OCI-LY1 (cell line): ENCODE measurements around the gene RAD23A.

ENCODE experiments used
- H2AFZ ChIP-seq: fragments of 200-600 bp; sonication (generic), shearing (Covaris generic); 2 replicates; pipeline ENCODE4 v1.6.0; 2014; ENCODE audit warnings: antibody characterized with exemption, mild to moderate bottlenecking, low read length
- H3F3A ChIP-seq: fragments of 200-600 bp; sonication (generic), shearing (Covaris generic); 2 replicates; pipeline ENCODE4 v1.6.0; 2014; ENCODE audit warnings: mild to moderate bottlenecking, antibody characterized with exemption, low read length, moderate library complexity; ENCODE audit not compliant: insufficient read depth
- H3K27ac ChIP-seq: fragments of 200-600 bp; sonication (generic); 2 replicates; pipeline ENCODE4 v1.5.1; 2014; ENCODE audit warnings: low read length, mixed run types, mild to moderate bottlenecking, low read depth; ENCODE audit not compliant: poor library complexity, severe bottlenecking
- H3K27me3 ChIP-seq: fragments of 200-600 bp; sonication (generic); 2 replicates; pipeline ENCODE4 v1.6.0; 2014; ENCODE audit warnings: antibody characterized with exemption, mild to moderate bottlenecking, low read length, moderate library complexity; ENCODE audit not compliant: insufficient read depth
- H3K36me3 ChIP-seq: fragments of 200-600 bp; sonication (generic); 2 replicates; pipeline ENCODE4 v1.6.1; 2014; ENCODE audit warnings: mild to moderate bottlenecking, antibody characterized with exemption, low read length, moderate library complexity, mixed read lengths; ENCODE audit not compliant: insufficient read depth
- H3K4me1 ChIP-seq: fragments of 200-600 bp; sonication (generic); 2 replicates; pipeline ENCODE4 v1.5.1; 2014; ENCODE audit warnings: mild to moderate bottlenecking, low read length, moderate library complexity; ENCODE audit not compliant: insufficient read depth, severe bottlenecking
- H3K4me2 ChIP-seq: fragments of 200-600 bp; sonication (generic), shearing (Covaris generic); 2 replicates; pipeline ENCODE4 v1.6.1; 2014; ENCODE audit warnings: low read length
- H3K4me3 ChIP-seq: fragments of 200-600 bp; sonication (generic); 2 replicates; pipeline ENCODE4 v1.5.1; 2014; ENCODE audit warnings: low read length, low read depth, mild to moderate bottlenecking, mixed read lengths; ENCODE audit not compliant: poor library complexity, severe bottlenecking
- H3K79me2 ChIP-seq: fragments of 200-600 bp; shearing (Covaris generic); 2 replicates; pipeline ENCODE4 v1.6.1; 2016; ENCODE audit warnings: mixed run types, low read length, mixed read lengths; ENCODE audit not compliant: insufficient read depth
- H3K9ac ChIP-seq: fragments of 200-600 bp; sonication (generic), shearing (Covaris generic); 2 replicates; pipeline ENCODE4 v1.6.1; 2014; ENCODE audit warnings: mild to moderate bottlenecking, low read length, mixed read lengths
- H3K9me2 ChIP-seq: fragments of 200-600 bp; sonication (generic), shearing (Covaris generic); 2 replicates; pipeline ENCODE4 v1.6.1; 2014; ENCODE audit warnings: low read depth, mild to moderate bottlenecking, low read length, mixed read lengths
- H3K9me3 ChIP-seq: fragments of 200-600 bp; shearing (Covaris generic); 2 replicates; pipeline ENCODE4 v1.6.1; 2014; ENCODE audit warnings: low read length, mixed read lengths
- H4K20me1 ChIP-seq: fragments of 200-600 bp; sonication (generic), shearing (Covaris generic); 2 replicates; pipeline ENCODE4 v1.6.0; 2016; ENCODE audit warnings: mild to moderate bottlenecking, low read length; ENCODE audit not compliant: insufficient read depth
- CTCF ChIP-seq: fragments of 200-600 bp; sonication (generic), shearing (Covaris generic); IDR thresholded peaks from 2 replicates; pipeline ENCODE4 v1.5.1; 2017; ENCODE audit warnings: mild to moderate bottlenecking, antibody characterized with exemption, low read length, moderate library complexity, mixed read lengths
- EZH2 ChIP-seq: fragments of 200-600 bp; sonication (generic), shearing (Covaris generic); IDR thresholded peaks from 2 replicates; pipeline ENCODE4 v1.8.0; 2017; ENCODE audit warnings: borderline replicate concordance, mixed run types, mild to moderate bottlenecking, antibody characterized with exemption, low read length, moderate library complexity, mixed read lengths

RAD23A gene

GRCh38 chr19:13001502-13002165 lies 56.0 kb downstream of the RAD23A start:
- no peaks in the 10 kb centered on the region for H4K20me1 ChIP-seq
- no peaks in the 10 kb centered on the region for H3K79me2 ChIP-seq
- H2AFZ ChIP-seq = no peak overlapping the region
- no peak overlapping the region for H3K27ac ChIP-seq
- H3K36me3 ChIP-seq = no peaks in the 10 kb centered on the region
- no peaks in the 10 kb centered on the region for H3K9me3 ChIP-seq
- H3F3A ChIP-seq = no peaks in the 10 kb centered on the region
- no peaks in the 10 kb centered on the region for H3K9me2 ChIP-seq
- no peak for TF ChIP-seq EZH2
- no peak for TF ChIP-seq CTCF
- no peaks in the 10 kb centered on the region for H3K4me1 ChIP-seq
- H3K4me2 ChIP-seq = no peak overlapping the region
- no peak overlapping the region for H3K9ac ChIP-seq
- peaks cover 3% of the 10 kb centered on the region; the same call in 1 of the 2 replicates for H3K27me3 ChIP-seq
- H3K4me3 ChIP-seq = no peak overlapping the region

GRCh38 chr19:13002166-13002898 lies 56.7 kb downstream of the RAD23A start:
- no peaks in the 10 kb centered on the region for H3F3A ChIP-seq
- no peak overlapping the region for H3K27ac ChIP-seq
- no peak for TF ChIP-seq EZH2
- no peak for TF ChIP-seq CTCF
- no peak overlapping the region for H3K4me2 ChIP-seq
- no peaks in the 10 kb centered on the region for H3K36me3 ChIP-seq
- H3K27me3 ChIP-seq = peaks cover 3% of the 10 kb centered on the region; the same call in 1 of the 2 replicates
- H3K4me1 ChIP-seq = no peaks in the 10 kb centered on the region
- H3K9ac ChIP-seq = no peak overlapping the region
- no peaks in the 10 kb centered on the region for H3K9me2 ChIP-seq
- no peaks in the 10 kb centered on the region for H3K79me2 ChIP-seq
- no peak overlapping the region for H2AFZ ChIP-seq
- no peak overlapping the region for H3K4me3 ChIP-seq
- H4K20me1 ChIP-seq = no peaks in the 10 kb centered on the region
- H3K9me3 ChIP-seq = no peaks in the 10 kb centered on the region

GRCh38 chr19:13003081-13003480 lies 57.4 kb downstream of the RAD23A start:
- Histone ChIP-seq H2AFZ (no peak overlapping the region), H3K27ac (no peak overlapping the region), H3K9me2 (no peaks in the 10 kb centered on the region), H3K36me3 (no peaks in the 10 kb centered on the region), H3K79me2 (no peaks in the 10 kb centered on the region), H3F3A (no peaks in the 10 kb centered on the region), H3K27me3 (peaks cover 3% of the 10 kb centered on the region; the same call in 1 of the 2 replicates), H4K20me1 (no peaks in the 10 kb centered on the region), H3K9me3 (no peaks in the 10 kb centered on the region), H3K9ac (no peak overlapping the region), H3K4me2 (no peak overlapping the region), H3K4me1 (no peaks in the 10 kb centered on the region), H3K4me3 (no peak overlapping the region)
- TF ChIP-seq EZH2 (no peak), CTCF (no peak)
